Measurements from ENCODE around the gene VCX. TPM values are rescaled to one million over a fixed set of nuclear protein-coding genes. Genes with fewer than 3 reads are reported as not detected.
A peak's percentile ranks its signal among the peaks of the same experiment; 100 is the strongest.

VCX gene
- total and polyA plus RNA-seq, 2 donors, result not detected

- Histone ChIP-seq H3K27me3 (ENCODE audit: control insufficient read depth in 2 of 2, insufficient read depth in 1 of 2, low read length in 1 of 2) (no peaks in the 10 kb centered on the region), H3K36me3 (ENCODE audit: control insufficient read depth in 2 of 2, insufficient read depth in 2 of 2, low read length in 1 of 2) (no peaks in the 10 kb centered on the region), H3K4me1 (ENCODE audit: control insufficient read depth in 2 of 2, insufficient read depth in 2 of 2, low read length in 2 of 2) (peaks cover 0 to 13% of the 10 kb centered on the region in 2 donors), H3K4me3 (ENCODE audit: low read length in 2 of 2) (no peak overlapping the region), H3K27ac (ENCODE audit: low read depth in 1 of 2, low read length in 1 of 2) (peak overlapping the region in 1 of 2 donors; percentile 76), H3K9me3 (ENCODE audit: control insufficient read depth in 2 of 2, insufficient read depth in 1 of 2, low read length in 1 of 2) (no peaks in the 10 kb centered on the region)
- WGBS, result 16% methylated on average over 2 of the region's 2 CpGs
- peak in 8 of 9 donors; percentile 4 to 55 (median 15) for DNase-seq (ENCODE audit: low read depth in 6 of 9, low spot score in 9 of 9)
Measured at GRCh38 chrX:7889135-7889534, 46.2 kb downstream of the VCX start.

- 89% methylated on average over 2 of the region's 2 CpGs for WGBS
- Histone ChIP-seq H3K9me3 (ENCODE audit: control insufficient read depth in 2 of 2, insufficient read depth in 1 of 2, low read length in 1 of 2) (no peaks in the 10 kb centered on the region), H3K36me3 (ENCODE audit: control insufficient read depth in 2 of 2, insufficient read depth in 2 of 2, low read length in 1 of 2) (no peaks in the 10 kb centered on the region), H3K27me3 (ENCODE audit: control insufficient read depth in 2 of 2, insufficient read depth in 1 of 2, low read length in 1 of 2) (no peaks in the 10 kb centered on the region), H3K4me3 (ENCODE audit: low read length in 2 of 2) (no peak overlapping the region), H3K27ac (ENCODE audit: low read depth in 1 of 2, low read length in 1 of 2) (peak overlapping the region in 1 of 2 donors; percentile 76), H3K4me1 (ENCODE audit: control insufficient read depth in 2 of 2, insufficient read depth in 2 of 2, low read length in 2 of 2) (peaks cover 0 to 13% of the 10 kb centered on the region in 2 donors)
- no peak for DNase-seq (ENCODE audit: low read depth in 6 of 9, low spot score in 9 of 9)
Measured at GRCh38 chrX:7889680-7890079, 46.7 kb downstream of the VCX start.

DNA sequence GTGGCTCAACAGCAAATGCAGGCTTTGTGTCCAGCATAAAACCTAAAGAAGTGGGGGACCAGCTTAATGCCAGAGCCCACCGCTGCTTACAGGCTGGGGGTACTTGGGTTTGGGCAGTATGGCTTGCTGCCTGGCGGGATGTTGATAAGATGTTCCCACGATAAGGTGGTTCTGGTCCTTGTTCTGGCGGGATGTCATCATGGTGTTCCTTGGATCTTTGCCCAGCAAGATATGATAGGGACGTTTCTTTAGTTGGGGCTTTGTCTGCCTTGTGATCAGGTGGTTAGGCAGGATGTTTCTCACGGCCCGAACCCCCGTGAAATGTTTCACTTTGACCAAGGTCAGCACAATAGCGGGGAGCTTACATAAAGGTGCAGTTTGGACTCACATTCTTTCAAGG, 49.0 kb downstream of the VCX start:
- Histone ChIP-seq H3K36me3 (ENCODE audit: control insufficient read depth in 2 of 2, insufficient read depth in 2 of 2, low read length in 1 of 2) (no peaks in the 10 kb centered on the region), H3K4me3 (ENCODE audit: low read length in 2 of 2) (no peak overlapping the region), H3K9me3 (ENCODE audit: control insufficient read depth in 2 of 2, insufficient read depth in 1 of 2, low read length in 1 of 2) (no peaks in the 10 kb centered on the region), H3K27ac (ENCODE audit: low read depth in 1 of 2, low read length in 1 of 2) (no peak overlapping the region), H3K27me3 (ENCODE audit: control insufficient read depth in 2 of 2, insufficient read depth in 1 of 2, low read length in 1 of 2) (no peaks in the 10 kb centered on the region), H3K4me1 (ENCODE audit: control insufficient read depth in 2 of 2, insufficient read depth in 2 of 2, low read length in 2 of 2) (peaks cover 0 to 13% of the 10 kb centered on the region in 2 donors)
- DNase-seq (ENCODE audit: low read depth in 6 of 9, low spot score in 9 of 9), result no peak
- 90% methylated on average over 9 of the region's 9 CpGs for WGBS

Other genes starting within 250 kb of the VCX start
- gene PNPLA4, start 84.2 kb downstream of the VCX start, total RNA-seq, result 18.3 TPM
- gene PNPLA4, start 84.2 kb downstream of the VCX start, polyA plus RNA-seq, result 9.1 TPM

Data from thymus (tissue), 11 donors.